GM23338 (cell line): Measurements from ENCODE around the gene GRIPAP1. TPM values are rescaled to one million over a fixed set of nuclear protein-coding genes. Genes with fewer than 3 reads are reported as not detected.

Experiments
- ATAC-seq: fragments of 200-7000 bp; cut with Tn5 transposase; 3 replicates; pipeline ENCODE4 v1.9.1; 2020
- DNase-seq: peaks from one replicate; pipeline ENCODE4 v3.0.0-alpha.2; 2015; ENCODE audit warnings: low spot score
- H2AFZ ChIP-seq: fragments of 200-600 bp; sonication (generic); 2 replicates; pipeline ENCODE4 v1.8.0; 2016; ENCODE audit warnings: antibody characterized with exemption, mild to moderate bottlenecking, moderate library complexity
- H3F3A ChIP-seq: fragments of 200-600 bp; sonication (generic); replicated peaks from 2 replicates; pipeline ENCODE4 v1.8.0; 2017; ENCODE audit warnings: antibody characterized with exemption, mixed run types, low read depth
- H3K27ac ChIP-seq: fragments of 200-600 bp; sonication (generic); 2 replicates; pipeline ENCODE4 v1.6.1; 2016; ENCODE audit warnings: low read depth
- H3K27me3 ChIP-seq: fragments of 200-600 bp; sonication (generic); 2 replicates; pipeline ENCODE4 v1.8.0; 2016; ENCODE audit warnings: mild to moderate bottlenecking, mixed run types, moderate library complexity; ENCODE audit not compliant: insufficient read depth
- H3K36me3 ChIP-seq: fragments of 200-600 bp; sonication (generic); 2 replicates; pipeline ENCODE4 v1.8.0; 2016; ENCODE audit warnings: mild to moderate bottlenecking; ENCODE audit not compliant: insufficient read depth
- H3K4me1 ChIP-seq: fragments of 200-600 bp; sonication (generic); 2 replicates; pipeline ENCODE4 v1.8.0; 2016; ENCODE audit warnings: mild to moderate bottlenecking, moderate library complexity; ENCODE audit not compliant: insufficient read depth
- H3K4me2 ChIP-seq: fragments of 200-600 bp; sonication (generic); 2 replicates; pipeline ENCODE4 v1.7.1; 2017; ENCODE audit warnings: mixed run types
- H3K4me3 ChIP-seq: fragments of 200-600 bp; sonication (generic); 2 replicates; pipeline ENCODE4 v1.6.1; 2016; ENCODE audit warnings: mixed run types
- H3K79me2 ChIP-seq: fragments of 200-600 bp; sonication (generic); replicated peaks from 2 replicates; pipeline ENCODE4 v1.8.0; 2017; ENCODE audit warnings: mild to moderate bottlenecking; ENCODE audit not compliant: insufficient read depth
- H3K9me2 ChIP-seq: fragments of 200-600 bp; sonication (generic); 2 replicates; pipeline ENCODE4 v1.8.0; 2017; ENCODE audit not compliant: insufficient read depth
- H4K20me1 ChIP-seq: fragments of 200-600 bp; sonication (generic); replicated peaks from 2 replicates; pipeline ENCODE4 v1.8.0; 2017; ENCODE audit warnings: mild to moderate bottlenecking; ENCODE audit not compliant: insufficient read depth
- H3K27ac Mint-ChIP-seq: 2 replicates; pipeline ENCODE4 v1.8.0; 2020; ENCODE audit warnings: inconsistent platforms, mild to moderate bottlenecking, moderate library complexity, mixed read lengths
- H3K27me3 Mint-ChIP-seq: 3 replicates; pipeline ENCODE4 v1.8.0; 2022; ENCODE audit warnings: low read depth, mild to moderate bottlenecking, moderate library complexity, mixed read lengths, inconsistent platforms; ENCODE audit not compliant: insufficient read depth, poor library complexity
- H3K36me3 Mint-ChIP-seq: 3 replicates; pipeline ENCODE4 v1.8.0; 2021; ENCODE audit warnings: low read depth, mild to moderate bottlenecking, inconsistent platforms, moderate library complexity, mixed read lengths
- H3K4me1 Mint-ChIP-seq: 3 replicates; pipeline ENCODE4 v1.8.0; 2020; ENCODE audit warnings: mild to moderate bottlenecking, inconsistent platforms, mixed read lengths
- H3K4me3 Mint-ChIP-seq: 3 replicates; pipeline ENCODE4 v1.8.0; 2021; ENCODE audit warnings: moderate library complexity, mild to moderate bottlenecking, inconsistent platforms, mixed read lengths
- H3K9me3 Mint-ChIP-seq: 3 replicates; pipeline ENCODE4 v1.8.0; 2020; ENCODE audit warnings: moderate library complexity, mild to moderate bottlenecking, inconsistent platforms, mixed read lengths
- CREB1 ChIP-seq: fragments of 250-450 bp; sonication (Bioruptor Pico); IDR thresholded peaks from 2 replicates; pipeline ENCODE4 v1.5.0; 2020; ENCODE audit warnings: low read depth, mild to moderate bottlenecking, moderate library complexity
- CTCF ChIP-seq, 2 experiments: fragments of 200-600 bp in 1 of 2; sonication (generic) in 1 of 2; conservative IDR thresholded peaks; 2 replicates each; pipeline versions ENCODE4 v1.5.1 to v1.6.1; 2016 to 2017; ENCODE audit warnings: antibody characterized with exemption in 2 of 2, low read depth in 2 of 2, mild to moderate bottlenecking in 2 of 2, moderate library complexity in 1 of 2
- ETS1 ChIP-seq: IDR thresholded peaks from 2 replicates; pipeline ENCODE4 v1.6.1; 2016; ENCODE audit warnings: antibody characterized with exemption
- EZH2 ChIP-seq: fragments of 200-600 bp; sonication (generic); IDR thresholded peaks from one replicate; pipeline ENCODE4 v1.8.0; 2017; ENCODE audit warnings: antibody characterized with exemption, mild to moderate bottlenecking, low read depth; ENCODE audit not compliant: unreplicated experiment
- EZH2phosphoT487 ChIP-seq: fragments of 200-600 bp; sonication (generic); IDR thresholded peaks from one replicate; pipeline ENCODE4 v1.8.1; 2018; ENCODE audit warnings: antibody characterized with exemption; ENCODE audit not compliant: unreplicated experiment
- JUNB ChIP-seq: IDR thresholded peaks from one replicate; pipeline ENCODE4 v1.6.1; 2016; ENCODE audit warnings: antibody characterized with exemption; ENCODE audit not compliant: unreplicated experiment
- POLR2AphosphoS5 ChIP-seq: IDR thresholded peaks from 2 replicates; pipeline ENCODE4 v1.6.1; 2016; ENCODE audit warnings: antibody characterized with exemption, low read depth
- STAT1 ChIP-seq: IDR thresholded peaks from one replicate; pipeline ENCODE4 v1.6.1; 2016; ENCODE audit warnings: antibody characterized with exemption; ENCODE audit not compliant: unreplicated experiment
- ZNF114 ChIP-seq: fragments of 250-450 bp; sonication (Bioruptor Pico); IDR thresholded peaks from 2 replicates; pipeline ENCODE4 v1.5.0; 2020; ENCODE audit warnings: mild to moderate bottlenecking, moderate library complexity
- ZNF331 ChIP-seq: fragments of 250-450 bp; sonication (Bioruptor Pico); IDR thresholded peaks from 2 replicates; pipeline ENCODE4 v1.5.0; 2020; ENCODE audit warnings: low read depth, mild to moderate bottlenecking, moderate library complexity
- ZNF462 ChIP-seq: fragments of 250-450 bp; sonication (Bioruptor Pico); IDR thresholded peaks from 2 replicates; pipeline ENCODE4 v1.5.0; 2020; ENCODE audit warnings: mild to moderate bottlenecking, moderate library complexity
- polyA plus RNA-seq: library from polyadenylated mRNA; unstranded; fragments of >200 nt; fragmentation: Nextera tagmentation; extraction: Ambion mirVana; gene quantifications from 2 replicates; pipeline ENCODE4 v1.2.1, GENCODE V29; 2016
- total RNA-seq: library from RNA; depleted of rRNA; stranded (reverse); fragments of >200 nt; shearing (Covaris generic); gene quantifications from 2 replicates; pipeline ENCODE4 v1.2.3, GENCODE V29; 2014

The GRIPAP1 gene
- total and polyA plus RNA-seq, 2 experiments from 2014 or later, result 39.1 to 62.2 TPM

GRCh38 chrX:49000636-49001035 lies 1.4 kb downstream of the GRIPAP1 start:
- no peaks in the 10 kb centered on the region for H3K9me3 Mint-ChIP-seq
- peaks cover 46% of the 10 kb centered on the region for H3K36me3 Mint-ChIP-seq
- Histone ChIP-seq H3K9me2 (no peaks in the 10 kb centered on the region), H3K4me2 (peak overlapping the region; percentile 84; the same call in 1 of the 2 replicates), H3K27me3 (no peaks in the 10 kb centered on the region), H3K4me1 (no peaks in the 10 kb centered on the region; the same call in 1 of the 2 replicates), H2AFZ (no peak overlapping the region), H3K4me3 (no peak overlapping the region), H3K36me3 (no peaks in the 10 kb centered on the region), H4K20me1 (0 out of 2 replicates have a peak, but pooled peaks cover 3% of the 10 kb centered on the region), H3F3A (no peaks in the 10 kb centered on the region), H3K79me2 (peaks cover 12% of the 10 kb centered on the region), H3K27ac (no peak overlapping the region)
- peaks cover 12% of the 10 kb centered on the region for H3K4me1 Mint-ChIP-seq
- no peak for TF ChIP-seq STAT1
- TF ChIP-seq ETS1, result no peak
- TF ChIP-seq ZNF462 (CRISPR knock-in tag), result no peak
- TF ChIP-seq CREB1, result no peak
- TF ChIP-seq ZNF331 (CRISPR knock-in tag), result no peak
- no peak for TF ChIP-seq JUNB
- no peak for TF ChIP-seq EZH2phosphoT487
- TF ChIP-seq ZNF114 (CRISPR knock-in tag), result no peak
- TF ChIP-seq EZH2, result no peak
- no peak for TF ChIP-seq CTCF (conservative IDR thresholded peaks at IDR 0.05; ENCODE audit: low read depth in 2 of 2)
- no peak for TF ChIP-seq POLR2AphosphoS5
- DNase-seq (no peak), ATAC-seq (no peak)
- no peak overlapping the region for H3K27ac Mint-ChIP-seq
- peaks cover 5% of the 10 kb centered on the region for H3K27me3 Mint-ChIP-seq
- H3K4me3 Mint-ChIP-seq, result peak overlapping the region; percentile 98
